HUDEP-2 (cell line): ENCODE measurements around the gene TAGLN2.
"Not testable (repeated sequence)": the region's sequence is repeated elsewhere in the genome, so short reads cannot be mapped to it uniquely, and the experiment has no call there.

ENCODE experiments used
- DNase-seq, 76 experiments: peaks; one replicate each; lab custom pipeline; 2025; ENCODE audit not compliant: unreplicated experiment in 76 of 76; lab: John Stamatoyannopoulos, UW

TAGLN2 gene

DNA sequence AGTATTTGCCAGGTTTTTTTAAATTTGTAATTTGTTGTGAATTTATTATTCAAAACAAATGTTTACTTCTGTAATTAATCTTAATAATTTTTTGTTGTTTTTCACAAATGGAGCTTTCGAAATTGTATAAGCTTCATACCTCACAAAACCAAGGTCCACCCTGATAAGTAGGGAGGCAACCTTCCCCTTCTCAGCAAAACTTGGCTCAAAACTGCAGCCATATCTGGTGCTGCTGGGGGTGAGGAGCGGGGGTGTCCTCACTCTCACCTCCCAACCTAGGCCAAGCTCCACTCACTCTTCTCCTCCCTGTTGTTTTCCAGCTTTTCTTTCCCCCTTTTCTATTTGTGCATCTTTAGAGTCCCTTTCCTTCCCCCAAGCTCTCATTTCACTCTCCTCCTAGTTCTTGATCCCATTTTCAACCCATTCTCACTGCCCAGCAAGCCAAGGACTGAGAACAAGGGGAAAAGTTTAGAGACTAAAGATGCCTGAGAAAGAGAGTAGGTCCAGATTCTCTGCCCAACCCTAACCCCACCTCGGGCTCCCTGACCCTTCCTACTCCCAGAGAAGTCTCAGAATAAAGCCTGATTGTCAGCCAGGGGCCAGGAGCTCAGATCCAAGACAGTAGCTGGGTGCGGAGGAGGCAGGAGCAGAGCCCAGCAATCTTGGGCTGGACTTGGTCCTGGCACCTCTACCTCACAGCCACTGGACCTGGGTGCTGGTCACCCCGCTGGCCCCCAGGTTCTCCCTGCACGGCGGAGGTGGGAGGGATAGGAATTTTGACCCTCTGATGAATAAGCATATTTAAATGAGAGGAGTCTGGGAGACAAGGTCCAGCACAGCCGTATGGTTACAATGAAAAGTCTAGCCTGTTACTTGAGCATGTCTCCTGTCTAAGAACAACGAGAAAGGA is 17.0 kb downstream of the TAGLN2 start:
- DNase-seq = peak in 33 of 76 experiments; percentile 10 to 64 (median 31)

DNA sequence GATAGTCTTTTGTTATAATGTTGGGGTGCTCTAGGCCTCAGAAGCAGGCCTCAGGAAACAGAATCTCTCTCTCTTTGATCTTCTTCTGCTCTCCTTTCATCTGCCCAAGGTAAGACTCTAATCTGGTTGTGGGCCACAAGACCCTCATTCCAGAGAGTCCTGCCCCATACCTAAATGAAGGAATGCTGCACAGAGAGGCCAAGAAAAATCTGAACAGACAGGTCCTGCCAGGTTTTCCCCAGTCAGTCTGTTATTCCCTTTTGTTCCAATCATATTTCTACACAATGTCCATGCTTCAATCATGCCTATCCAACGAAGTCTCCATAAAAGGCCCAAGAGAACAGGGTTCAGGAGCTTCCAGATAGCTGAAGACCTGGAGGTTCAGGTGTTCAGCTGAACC is 18.3 kb downstream of the TAGLN2 start:
- no peak for DNase-seq

DNA sequence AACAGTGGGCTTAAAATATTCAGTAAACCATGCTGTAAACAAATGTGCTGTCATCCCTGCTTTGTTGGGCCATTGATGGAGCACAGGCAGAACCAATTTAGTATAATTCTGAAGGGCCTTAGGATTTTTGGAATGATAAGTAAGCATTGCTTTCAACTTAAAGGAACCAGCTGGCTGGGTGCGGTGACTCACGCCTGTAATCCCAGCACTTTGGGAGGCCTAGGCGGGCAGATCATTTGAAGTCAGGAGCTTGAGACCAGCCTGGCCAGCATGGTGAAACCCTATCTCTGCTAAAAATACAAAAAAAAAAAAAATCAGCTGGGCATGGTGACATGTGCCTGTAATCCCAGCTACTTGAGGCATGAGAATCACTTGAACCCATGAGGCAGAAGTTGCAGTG is 21.3 kb downstream of the TAGLN2 start:
- DNase-seq = not testable (repeated sequence)

GRCh38 chr1:159902541-159902940 is 22.8 kb downstream of the TAGLN2 start:
- no peak for DNase-seq

DNA sequence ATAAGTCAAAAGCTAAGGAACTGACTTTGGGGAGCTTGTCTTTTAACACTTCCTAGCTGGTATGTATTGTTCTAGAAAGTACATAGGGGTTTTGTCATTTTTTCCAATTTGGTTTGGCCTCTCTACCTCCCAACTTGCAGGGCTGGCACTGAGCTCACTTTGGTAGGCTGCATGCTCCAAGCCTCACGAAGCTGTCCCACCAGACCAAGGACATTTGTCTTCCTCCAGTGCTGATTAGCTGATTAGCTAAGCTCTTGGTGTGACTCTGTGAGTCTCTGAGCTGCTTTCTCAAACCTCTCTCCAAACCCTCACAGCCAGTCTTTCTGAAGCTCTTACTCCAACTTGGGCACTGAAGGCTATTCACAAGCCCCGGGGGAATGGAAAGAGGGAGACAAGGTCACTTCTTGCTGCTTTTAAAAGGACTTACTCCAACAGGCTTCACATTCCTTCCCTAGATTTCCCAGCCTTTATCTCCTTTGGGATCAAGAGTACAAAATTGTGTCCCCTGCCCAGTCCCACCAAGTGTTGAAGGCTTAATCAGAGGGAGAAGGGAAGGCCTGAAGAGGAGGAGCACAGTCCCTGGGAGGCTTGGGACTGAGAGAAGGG is 24.4 kb downstream of the TAGLN2 start:
- DNase-seq = peak in 5 of 76 experiments; percentile 6 to 18 (median 15)

- peak in 72 of 76 experiments; percentile 6 to 87 (median 70) for DNase-seq
These were observed 25.1 kb downstream of the TAGLN2 start, which contains the start of gene CFAP45 for GRCh38 chr1:159900086-159900680. Gene CFAP45, minus strand, starts transcription at chr1:159900165. Its CDS starts 67 bp downstream, at chr1:159900098.

- DNase-seq = not testable (repeated sequence)
These were observed 25.7 kb downstream of the TAGLN2 start for GRCh38 chr1:159899634-159900033.

GRCh38 chr1:159898527-159898926 is 26.8 kb downstream of the TAGLN2 start:
- DNase-seq = no peak

GRCh38 chr1:159897962-159898361 is 27.3 kb downstream of the TAGLN2 start:
- no peak for DNase-seq

DNA sequence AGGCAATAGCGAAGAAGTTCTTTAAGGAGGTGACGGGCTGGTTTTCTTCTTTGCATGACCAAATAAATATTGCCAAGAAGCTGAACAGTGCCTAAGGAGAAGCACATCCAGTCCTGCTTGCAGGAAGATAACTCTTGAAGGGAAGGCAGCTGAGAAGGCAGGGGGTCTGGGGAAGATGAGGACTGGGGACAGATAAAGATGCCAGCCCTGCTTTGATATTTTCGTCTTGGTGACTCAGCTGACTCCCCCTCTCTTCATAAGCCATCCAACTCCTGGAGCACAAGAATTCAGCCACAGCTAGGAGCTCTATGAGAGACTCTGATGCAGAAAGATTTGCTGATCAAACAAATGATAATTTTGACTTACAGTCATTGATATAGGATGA is 28.8 kb downstream of the TAGLN2 start:
- peak in 1 of 76 experiments; percentile 11 for DNase-seq

- no peak for DNase-seq
These were observed 29.3 kb downstream of the TAGLN2 start for GRCh38 chr1:159895836-159896545.

DNA sequence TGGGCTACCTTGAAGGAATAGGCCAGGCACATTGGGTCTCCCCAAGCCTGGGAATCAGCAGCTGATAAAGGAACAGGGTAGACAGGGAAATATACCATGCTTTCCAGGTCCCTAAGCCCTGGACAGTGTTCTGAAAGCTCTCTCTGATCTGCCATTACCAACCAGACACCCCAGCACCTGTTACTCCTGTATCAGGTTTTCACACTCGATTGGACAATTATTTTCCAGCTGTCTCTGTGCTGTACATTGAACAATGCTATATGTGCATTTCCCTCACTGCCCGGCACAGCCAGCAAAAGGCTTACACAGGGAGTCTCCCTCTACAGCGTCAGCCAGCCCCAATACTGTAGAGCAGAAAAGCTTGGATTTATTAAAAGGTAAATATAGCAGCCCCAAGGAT is 30.0 kb downstream of the TAGLN2 start:
- DNase-seq = no peak

GRCh38 chr1:159892944-159893343 is 32.4 kb downstream of the TAGLN2 start:
- peak in 2 of 76 experiments; percentile 4 to 7 for DNase-seq

- peak in 71 of 76 experiments; percentile 9 to 83 (median 66) for DNase-seq
These were observed 33.8 kb downstream of the TAGLN2 start for GRCh38 chr1:159891275-159892157.

DNA sequence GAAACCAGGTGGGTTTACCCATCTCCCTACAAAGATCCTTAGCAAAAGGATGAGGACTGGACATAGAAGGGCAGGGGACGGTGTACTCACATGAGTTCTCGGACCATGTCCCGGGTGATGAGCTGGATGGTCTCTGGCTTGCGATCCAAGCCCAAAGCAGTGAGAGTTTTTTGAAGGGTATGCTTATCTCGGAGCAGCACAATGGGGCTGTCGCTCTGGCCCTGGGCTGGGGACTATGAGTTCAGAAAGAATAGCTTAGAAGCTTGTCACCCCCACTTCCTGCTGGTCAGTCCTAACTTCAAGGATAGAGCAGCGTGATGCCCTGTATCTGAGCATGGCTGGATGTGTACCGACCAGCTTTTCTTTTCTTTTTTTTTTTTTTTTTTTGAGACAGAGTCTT is 34.9 kb downstream of the TAGLN2 start:
- no peak for DNase-seq

DNA sequence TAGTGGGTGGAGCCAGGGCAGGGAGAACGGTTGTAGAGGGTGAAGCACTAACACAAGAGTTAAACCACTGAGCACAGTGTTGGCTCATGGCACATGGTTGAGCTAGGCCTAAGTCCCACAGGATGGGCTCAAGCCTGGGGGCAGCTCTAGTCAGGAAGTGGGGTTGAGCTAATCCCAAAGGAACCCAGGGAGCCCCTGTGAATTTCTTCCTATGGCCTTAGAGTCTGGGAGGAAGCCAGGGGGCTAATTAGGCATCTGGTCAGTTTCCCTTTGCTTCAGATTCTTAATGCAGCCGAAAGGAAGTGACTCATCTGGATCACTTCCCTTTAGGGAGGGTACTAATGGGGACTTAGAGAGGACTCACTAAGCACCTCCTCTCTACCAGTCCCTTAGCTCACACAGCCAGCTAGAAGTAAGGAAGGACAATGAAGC is 35.5 kb downstream of the TAGLN2 start:
- peak in 2 of 76 experiments; percentile 7 to 11 for DNase-seq

- DNase-seq = no peak
These were observed 36.1 kb downstream of the TAGLN2 start for GRCh38 chr1:159889202-159889601.

GRCh38 chr1:159884296-159884695 is 41.0 kb downstream of the TAGLN2 start:
- DNase-seq = no peak

GRCh38 chr1:159883134-159883533 is 42.2 kb downstream of the TAGLN2 start:
- no peak for DNase-seq

DNA sequence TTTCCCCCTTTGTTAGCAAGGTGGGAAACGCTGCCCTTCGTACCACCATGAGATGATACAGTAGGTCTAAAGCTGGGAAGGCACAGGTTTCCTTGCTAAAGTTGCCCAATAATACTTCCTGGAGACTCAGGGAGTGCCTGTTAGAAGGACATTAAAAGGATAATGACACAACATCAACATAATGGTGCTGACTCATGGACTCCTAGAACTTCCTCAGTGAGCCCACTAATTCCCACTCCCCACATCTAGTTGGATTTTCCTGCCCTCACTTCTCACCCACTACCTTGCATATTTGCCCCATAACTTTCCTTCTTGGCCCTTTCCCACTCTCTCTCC is 42.8 kb downstream of the TAGLN2 start:
- no peak for DNase-seq
